HL-60 (cell line): ENCODE measurements around the gene LY6G6F.

Source experiments
- GABPA ChIP-seq: IDR thresholded peaks from 2 replicates; pipeline ENCODE4 v1.6.1; 2012; ENCODE audit warnings: low read depth
- POLR2AphosphoS5 ChIP-seq: IDR thresholded peaks from 2 replicates; pipeline ENCODE4 v1.6.1; 2012; ENCODE audit warnings: low read depth
- TF ChIP-seq, protein P1 (sequence below): IDR thresholded peaks from one replicate; pipeline ENCODE4 v1.5.1; 2011; ENCODE audit warnings: low read length, control low read depth, inconsistent platforms; ENCODE audit not compliant: insufficient read depth
- TF ChIP-seq, protein P2 (sequence below): IDR thresholded peaks from 2 replicates; pipeline ENCODE4 v1.6.1; 2012; ENCODE audit warnings: low read depth; ENCODE audit not compliant: insufficient replicate concordance

DNA sequence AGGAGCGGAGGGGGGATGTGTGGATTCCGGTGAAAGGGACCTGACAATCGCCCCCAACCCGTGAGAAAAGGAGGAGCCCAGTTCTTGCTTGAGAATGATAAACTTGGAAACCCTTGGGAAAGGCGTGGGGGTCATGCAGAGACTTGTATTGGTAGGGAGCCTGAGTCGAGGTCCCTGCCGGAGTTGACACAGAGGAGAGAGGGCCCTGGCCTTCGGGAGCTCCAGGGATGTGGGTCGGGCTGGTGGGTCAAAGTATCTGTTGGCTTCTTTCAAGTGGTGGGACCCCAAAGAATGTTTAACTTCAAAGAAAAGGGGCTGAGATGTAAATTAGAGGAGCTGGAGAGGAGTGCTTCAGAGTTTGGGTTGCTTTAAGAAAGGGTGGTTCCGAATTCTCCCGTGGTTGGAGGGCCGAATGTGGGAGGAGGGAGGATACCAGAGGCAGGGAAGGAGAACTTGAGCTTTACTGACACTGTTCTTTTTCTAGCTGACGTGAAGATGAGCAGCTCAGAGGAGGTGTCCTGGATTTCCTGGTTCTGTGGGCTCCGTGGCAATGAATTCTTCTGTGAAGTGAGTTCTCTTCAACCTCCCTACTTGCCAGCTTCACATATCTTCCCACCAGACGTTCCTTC is 40.2 kb upstream of the LY6G6F start:
- TF ChIP-seq, protein P1, sequence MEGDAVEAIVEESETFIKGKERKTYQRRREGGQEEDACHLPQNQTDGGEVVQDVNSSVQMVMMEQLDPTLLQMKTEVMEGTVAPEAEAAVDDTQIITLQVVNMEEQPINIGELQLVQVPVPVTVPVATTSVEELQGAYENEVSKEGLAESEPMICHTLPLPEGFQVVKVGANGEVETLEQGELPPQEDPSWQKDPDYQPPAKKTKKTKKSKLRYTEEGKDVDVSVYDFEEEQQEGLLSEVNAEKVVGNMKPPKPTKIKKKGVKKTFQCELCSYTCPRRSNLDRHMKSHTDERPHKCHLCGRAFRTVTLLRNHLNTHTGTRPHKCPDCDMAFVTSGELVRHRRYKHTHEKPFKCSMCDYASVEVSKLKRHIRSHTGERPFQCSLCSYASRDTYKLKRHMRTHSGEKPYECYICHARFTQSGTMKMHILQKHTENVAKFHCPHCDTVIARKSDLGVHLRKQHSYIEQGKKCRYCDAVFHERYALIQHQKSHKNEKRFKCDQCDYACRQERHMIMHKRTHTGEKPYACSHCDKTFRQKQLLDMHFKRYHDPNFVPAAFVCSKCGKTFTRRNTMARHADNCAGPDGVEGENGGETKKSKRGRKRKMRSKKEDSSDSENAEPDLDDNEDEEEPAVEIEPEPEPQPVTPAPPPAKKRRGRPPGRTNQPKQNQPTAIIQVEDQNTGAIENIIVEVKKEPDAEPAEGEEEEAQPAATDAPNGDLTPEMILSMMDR = no peak
- TF ChIP-seq POLR2AphosphoS5 = no peak
- TF ChIP-seq, protein P2, sequence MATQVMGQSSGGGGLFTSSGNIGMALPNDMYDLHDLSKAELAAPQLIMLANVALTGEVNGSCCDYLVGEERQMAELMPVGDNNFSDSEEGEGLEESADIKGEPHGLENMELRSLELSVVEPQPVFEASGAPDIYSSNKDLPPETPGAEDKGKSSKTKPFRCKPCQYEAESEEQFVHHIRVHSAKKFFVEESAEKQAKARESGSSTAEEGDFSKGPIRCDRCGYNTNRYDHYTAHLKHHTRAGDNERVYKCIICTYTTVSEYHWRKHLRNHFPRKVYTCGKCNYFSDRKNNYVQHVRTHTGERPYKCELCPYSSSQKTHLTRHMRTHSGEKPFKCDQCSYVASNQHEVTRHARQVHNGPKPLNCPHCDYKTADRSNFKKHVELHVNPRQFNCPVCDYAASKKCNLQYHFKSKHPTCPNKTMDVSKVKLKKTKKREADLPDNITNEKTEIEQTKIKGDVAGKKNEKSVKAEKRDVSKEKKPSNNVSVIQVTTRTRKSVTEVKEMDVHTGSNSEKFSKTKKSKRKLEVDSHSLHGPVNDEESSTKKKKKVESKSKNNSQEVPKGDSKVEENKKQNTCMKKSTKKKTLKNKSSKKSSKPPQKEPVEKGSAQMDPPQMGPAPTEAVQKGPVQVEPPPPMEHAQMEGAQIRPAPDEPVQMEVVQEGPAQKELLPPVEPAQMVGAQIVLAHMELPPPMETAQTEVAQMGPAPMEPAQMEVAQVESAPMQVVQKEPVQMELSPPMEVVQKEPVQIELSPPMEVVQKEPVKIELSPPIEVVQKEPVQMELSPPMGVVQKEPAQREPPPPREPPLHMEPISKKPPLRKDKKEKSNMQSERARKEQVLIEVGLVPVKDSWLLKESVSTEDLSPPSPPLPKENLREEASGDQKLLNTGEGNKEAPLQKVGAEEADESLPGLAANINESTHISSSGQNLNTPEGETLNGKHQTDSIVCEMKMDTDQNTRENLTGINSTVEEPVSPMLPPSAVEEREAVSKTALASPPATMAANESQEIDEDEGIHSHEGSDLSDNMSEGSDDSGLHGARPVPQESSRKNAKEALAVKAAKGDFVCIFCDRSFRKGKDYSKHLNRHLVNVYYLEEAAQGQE = no peak
- TF ChIP-seq GABPA = no peak
